GM18907 (cell line): ENCODE results near the gene TROAP.

Experiments
- ATAC-seq: cut with Tn5 transposase; IDR thresholded peaks from one replicate; pipeline ENCODE4 v1.9.1; 2021; ENCODE audit warnings: mild to moderate bottlenecking, moderate library complexity; ENCODE audit not compliant: unreplicated experiment

The TROAP gene

GRCh38 chr12:49341777-49342065 is 18.7 kb downstream of the TROAP start:
- ATAC-seq: no peak

- peak; percentile 81 for ATAC-seq
Measured at GRCh38 chr12:49342066-49342913, 19.2 kb downstream of the TROAP start.

GRCh38 chr12:49342914-49343731 is 20.1 kb downstream of the TROAP start:
- no peak for ATAC-seq

GRCh38 chr12:49344486-49345050 is 21.5 kb downstream of the TROAP start:
- no peak for ATAC-seq

- no peak for ATAC-seq
Measured at GRCh38 chr12:49345051-49345824, 22.2 kb downstream of the TROAP start.

- no peak for ATAC-seq
Measured at GRCh38 chr12:49345825-49346658, 23.0 kb downstream of the TROAP start.

- ATAC-seq: no peak
Measured at GRCh38 chr12:49346659-49347310, 23.7 kb downstream of the TROAP start, which contains the start of gene DNAJC22. Gene DNAJC22, plus strand, starts transcription at chr12:49346888. Its CDS starts 1,985 bp downstream, at chr12:49348873.

GRCh38 chr12:49347311-49348193 is 24.5 kb downstream of the TROAP start:
- ATAC-seq: no peak

- ATAC-seq: no peak
Measured at GRCh38 chr12:49348781-49349180, 25.7 kb downstream of the TROAP start.

GRCh38 chr12:49349266-49349665 is 26.2 kb downstream of the TROAP start:
- no peak for ATAC-seq

- no peak for ATAC-seq
Measured at GRCh38 chr12:49352351-49352750, 29.3 kb downstream of the TROAP start.

GRCh38 chr12:49355913-49356312 is 32.9 kb downstream of the TROAP start:
- ATAC-seq: no peak

GRCh38 chr12:49357103-49357678 is 34.1 kb downstream of the TROAP start:
- no peak for ATAC-seq

- ATAC-seq: peak; percentile 51
Measured at GRCh38 chr12:49358483-49359141, 35.6 kb downstream of the TROAP start.

GRCh38 chr12:49359671-49360070 is 36.6 kb downstream of the TROAP start:
- ATAC-seq: no peak

GRCh38 chr12:49362077-49362476 is 39.0 kb downstream of the TROAP start:
- ATAC-seq: no peak

- ATAC-seq: no peak
Measured at GRCh38 chr12:49364989-49365388, 41.9 kb downstream of the TROAP start.

GRCh38 chr12:49365542-49365941 is 42.5 kb downstream of the TROAP start:
- no peak for ATAC-seq
